Peyer's patch (tissue), 4 donors: ENCODE results near the gene TXNDC9. TPM values are rescaled to one million over a fixed set of nuclear protein-coding genes. Genes with fewer than 3 reads are reported as not detected.
"Not testable (repeated sequence)": the region's sequence is repeated elsewhere in the genome, so short reads cannot be mapped to it uniquely, and the experiment has no call there.

Experiments used
- DNase-seq, 3 donors: peaks; one replicate each; pipeline ENCODE4 v3.0.0-alpha.2; 2017 to 2019
- H3K27ac ChIP-seq, 4 donors: fragments of 200-600 bp; sonication (generic); one replicate each; pipeline ENCODE4 v1.5.1; 2016 to 2019
- H3K27me3 ChIP-seq, 2 donors: fragments of 200-600 bp; sonication (generic); one replicate each; pipeline ENCODE4 v1.5.1; 2019
- H3K36me3 ChIP-seq, 3 donors: fragments of 200-600 bp; sonication (generic); one replicate each; pipeline ENCODE4 v1.5.1; 2016 to 2019
- H3K4me1 ChIP-seq, 4 donors: fragments of 200-600 bp; sonication (generic); one replicate each; pipeline ENCODE4 v1.5.1; 2016 to 2019
- H3K4me3 ChIP-seq, 4 donors: fragments of 200-600 bp; sonication (generic); 1 replicate in 3 of 4; 2 replicates in 1 of 4; pipeline ENCODE4 v1.5.1; 2016 to 2019; ENCODE audit warnings: mild to moderate bottlenecking in 1 of 4
- H3K9me3 ChIP-seq, 4 donors: fragments of 200-600 bp; sonication (generic); one replicate each; pipeline ENCODE4 v1.5.1; 2016 to 2019; ENCODE audit warnings: mild to moderate bottlenecking in 1 of 4
- CTCF ChIP-seq, 6 experiments: fragments of 450-650 bp in 4 of 6; fragments of 200-600 bp in 2 of 6; sonication (generic) in 1 of 6; IDR thresholded peaks; one replicate each; pipeline ENCODE4 v1.5.1; 2017 to 2019; ENCODE audit warnings: antibody characterized with exemption in 6 of 6, mild to moderate bottlenecking in 3 of 6, moderate library complexity in 1 of 6
- POLR2A ChIP-seq, 2 donors: fragments of 450-650 bp; IDR thresholded peaks; one replicate each; pipeline ENCODE4 v1.5.1; 2017; ENCODE audit warnings: antibody characterized with exemption in 2 of 2, mild to moderate bottlenecking in 2 of 2, moderate library complexity in 2 of 2
- total RNA-seq, 4 donors: library from RNA; depleted of rRNA; stranded (reverse); fragments of >200 nt; gene quantifications; one replicate each; pipeline ENCODE4 v1.1.0, GENCODE V29; 2016

Gene TXNDC9
- total RNA-seq, 4 donors from 2014 or later: 39.2 to 80.0 (median 40.9) TPM

- Histone ChIP-seq H3K9me3 (no peaks in the 10 kb centered on the region), H3K4me1 (no peaks in the 10 kb centered on the region), H3K27ac (no peak overlapping the region), H3K36me3 (peaks cover 0 to 56% (median 0%) of the 10 kb centered on the region in 3 donors), H3K27me3 (no peaks in the 10 kb centered on the region), H3K4me3 (no peak overlapping the region)
- no peak for DNase-seq
- no peak for TF ChIP-seq CTCF (IDR thresholded peaks at IDR 0.05)
- no peak for TF ChIP-seq POLR2A (IDR thresholded peaks at IDR 0.05)
Measured at GRCh38 chr2:99317161-99317872, 18.8 kb downstream of the TXNDC9 start.

GRCh38 chr2:99301097-99301496 is 35.0 kb downstream of the TXNDC9 start, which contains the start of gene LYG1:
LYG1 (minus strand) TSS chr2:99301197; CDS start chr2:99295670, 5,527 bp downstream.
- not testable (repeated sequence) for DNase-seq, H3K36me3 ChIP-seq, H3K4me3 ChIP-seq, H3K9me3 ChIP-seq, H3K4me1 ChIP-seq, H3K27me3 ChIP-seq, H3K27ac ChIP-seq

GRCh38 chr2:99299580-99299979 is 36.6 kb downstream of the TXNDC9 start:
- H3K4me3 ChIP-seq: no peak overlapping the region
- DNase-seq: no peak
- H3K9me3 ChIP-seq: no peaks in the 10 kb centered on the region
- peaks cover 0 to 7% (median 0%) of the 10 kb centered on the region in 3 donors for H3K36me3 ChIP-seq
- TF ChIP-seq POLR2A (IDR thresholded peaks at IDR 0.05): no peak
- no peaks in the 10 kb centered on the region for H3K27me3 ChIP-seq
- no peak overlapping the region for H3K27ac ChIP-seq
- no peaks in the 10 kb centered on the region for H3K4me1 ChIP-seq

DNA sequence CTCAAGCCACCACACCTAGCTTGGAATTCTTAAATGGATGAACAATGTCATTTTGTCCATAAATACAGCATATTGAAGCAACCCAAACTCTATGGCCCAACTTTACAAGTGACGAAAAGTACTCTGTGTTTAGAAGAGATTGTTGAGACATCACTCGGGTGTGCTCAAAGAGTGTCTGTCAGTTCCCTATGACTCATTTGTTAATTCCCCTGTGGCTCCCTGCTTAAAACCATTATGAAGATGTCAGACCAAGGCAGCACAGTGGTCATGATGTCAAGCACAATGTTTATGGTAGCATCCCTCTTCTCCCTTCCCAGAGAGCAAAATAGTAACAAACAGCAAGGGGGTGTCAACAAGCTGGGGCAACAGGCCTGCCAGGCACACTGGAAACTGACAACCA is 38.1 kb downstream of the TXNDC9 start:
- Histone ChIP-seq H3K36me3 (peaks cover 0 to 7% (median 0%) of the 10 kb centered on the region in 3 donors), H3K4me3 (no peak overlapping the region), H3K27me3 (no peaks in the 10 kb centered on the region), H3K9me3 (no peaks in the 10 kb centered on the region), H3K27ac (no peak overlapping the region), H3K4me1 (no peaks in the 10 kb centered on the region)
- no peak for DNase-seq
- TF ChIP-seq CTCF (IDR thresholded peaks at IDR 0.05) (no peak), POLR2A (IDR thresholded peaks at IDR 0.05) (no peak)

DNA sequence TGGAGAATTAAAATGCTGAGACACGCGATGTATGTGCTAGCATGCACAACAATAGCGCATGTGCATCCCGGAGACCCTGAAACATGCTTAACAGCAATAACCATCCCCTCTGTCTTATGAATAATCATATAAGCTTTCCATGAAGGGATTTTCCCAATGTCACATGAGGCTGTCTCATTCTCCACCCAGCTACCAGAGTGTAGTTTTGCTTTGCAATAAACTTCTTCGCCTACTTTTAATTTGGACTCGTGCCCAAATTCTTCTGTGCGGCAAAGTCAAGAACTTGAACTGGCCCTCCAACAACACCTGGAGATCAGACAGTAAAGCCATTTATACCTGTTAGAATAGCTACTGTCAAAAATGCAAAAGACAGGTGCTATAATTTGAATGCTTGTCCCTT is 50.6 kb downstream of the TXNDC9 start:
- Histone ChIP-seq H3K27ac (no peak overlapping the region), H3K4me3 (no peak overlapping the region), H3K4me1 (no peaks in the 10 kb centered on the region), H3K9me3 (no peaks in the 10 kb centered on the region), H3K27me3 (no peaks in the 10 kb centered on the region), H3K36me3 (no peaks in the 10 kb centered on the region)
- TF ChIP-seq POLR2A (IDR thresholded peaks at IDR 0.05) (no peak), CTCF (IDR thresholded peaks at IDR 0.05) (no peak)
- DNase-seq: no peak

GRCh38 chr2:99279969-99280695 is 56.0 kb downstream of the TXNDC9 start:
- no peak for DNase-seq
- peaks cover 0 to 3% (median 0%) of the 10 kb centered on the region in 4 donors for H3K9me3 ChIP-seq
- H3K27me3 ChIP-seq: no peaks in the 10 kb centered on the region
- H3K36me3 ChIP-seq: no peaks in the 10 kb centered on the region
- H3K4me3 ChIP-seq: no peak overlapping the region
- TF ChIP-seq POLR2A (IDR thresholded peaks at IDR 0.05) (no peak), CTCF (IDR thresholded peaks at IDR 0.05) (no peak)
- no peaks in the 10 kb centered on the region for H3K4me1 ChIP-seq
- H3K27ac ChIP-seq: no peak overlapping the region
